GM13976 (cell line): Measurements from ENCODE around the gene SLC39A11.
"Not testable (repeated sequence)": the region's sequence is repeated elsewhere in the genome, so short reads cannot be mapped to it uniquely, and the experiment has no call there.

Source experiments
- DNase-seq: peaks from one replicate; pipeline ENCODE4 v3.0.0; 2012; ENCODE audit warnings: low spot score
- in situ Hi-C: fragments of 300-500 bp; cut with MboI; formaldehyde crosslinking; loops from one replicate; pipeline ENCODE4 v1.12.0; 2022; ENCODE audit warnings: low sequenced_read_pairs, mixed read lengths, inconsistent platforms; ENCODE audit not compliant: unreplicated experiment
- TF ChIP-seq, protein P1 (sequence below): IDR thresholded peaks from 2 replicates; pipeline ENCODE4 v1.5.1; 2012; ENCODE audit warnings: borderline replicate concordance, mild to moderate bottlenecking; ENCODE audit not compliant: insufficient read depth; ENCODE audit errors: extremely low read depth, missing control alignments, control extremely low read depth

The SLC39A11 gene

GRCh38 chr17:73005360-73005759 lies 87.1 kb downstream of the SLC39A11 start:
- no peak for DNase-seq
- TF ChIP-seq, protein P1, sequence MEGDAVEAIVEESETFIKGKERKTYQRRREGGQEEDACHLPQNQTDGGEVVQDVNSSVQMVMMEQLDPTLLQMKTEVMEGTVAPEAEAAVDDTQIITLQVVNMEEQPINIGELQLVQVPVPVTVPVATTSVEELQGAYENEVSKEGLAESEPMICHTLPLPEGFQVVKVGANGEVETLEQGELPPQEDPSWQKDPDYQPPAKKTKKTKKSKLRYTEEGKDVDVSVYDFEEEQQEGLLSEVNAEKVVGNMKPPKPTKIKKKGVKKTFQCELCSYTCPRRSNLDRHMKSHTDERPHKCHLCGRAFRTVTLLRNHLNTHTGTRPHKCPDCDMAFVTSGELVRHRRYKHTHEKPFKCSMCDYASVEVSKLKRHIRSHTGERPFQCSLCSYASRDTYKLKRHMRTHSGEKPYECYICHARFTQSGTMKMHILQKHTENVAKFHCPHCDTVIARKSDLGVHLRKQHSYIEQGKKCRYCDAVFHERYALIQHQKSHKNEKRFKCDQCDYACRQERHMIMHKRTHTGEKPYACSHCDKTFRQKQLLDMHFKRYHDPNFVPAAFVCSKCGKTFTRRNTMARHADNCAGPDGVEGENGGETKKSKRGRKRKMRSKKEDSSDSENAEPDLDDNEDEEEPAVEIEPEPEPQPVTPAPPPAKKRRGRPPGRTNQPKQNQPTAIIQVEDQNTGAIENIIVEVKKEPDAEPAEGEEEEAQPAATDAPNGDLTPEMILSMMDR, result no peak
- in situ Hi-C loops, result no loop called here

GRCh38 chr17:73003487-73003886 lies 89.0 kb downstream of the SLC39A11 start:
- in situ Hi-C loops, result no loop called here
- TF ChIP-seq, protein P1, result no peak
- DNase-seq, result no peak

GRCh38 chr17:73000832-73001231 lies 91.7 kb downstream of the SLC39A11 start:
- in situ Hi-C loops, result no loop called here
- no peak for DNase-seq
- TF ChIP-seq, protein P1, result no peak

DNA sequence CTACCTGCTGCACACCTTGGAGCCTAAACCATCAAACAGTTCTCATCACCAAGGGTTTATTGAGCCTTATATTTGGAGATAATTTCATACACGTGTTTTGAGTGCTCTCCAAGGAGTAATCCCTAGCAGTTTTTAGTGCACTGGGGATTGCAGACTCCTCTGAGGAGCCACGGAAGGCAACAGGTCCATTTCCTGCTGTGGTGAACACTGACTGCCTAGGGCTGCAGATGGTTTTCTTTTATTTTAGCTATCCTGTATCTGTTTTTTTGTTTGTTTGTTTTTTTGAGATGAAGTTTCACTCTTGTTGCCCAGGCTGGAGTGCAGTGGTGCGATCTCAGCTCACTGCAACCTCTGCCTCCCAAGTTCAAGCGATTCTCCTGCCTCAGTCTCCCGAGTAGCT lies 93.0 kb downstream of the SLC39A11 start:
- in situ Hi-C loops, result loop anchor here (25.0 kb wide), 1 partner anchor 437 kb away; no protein-coding TSS in a partner anchor
- not testable (repeated sequence) for DNase-seq

DNA sequence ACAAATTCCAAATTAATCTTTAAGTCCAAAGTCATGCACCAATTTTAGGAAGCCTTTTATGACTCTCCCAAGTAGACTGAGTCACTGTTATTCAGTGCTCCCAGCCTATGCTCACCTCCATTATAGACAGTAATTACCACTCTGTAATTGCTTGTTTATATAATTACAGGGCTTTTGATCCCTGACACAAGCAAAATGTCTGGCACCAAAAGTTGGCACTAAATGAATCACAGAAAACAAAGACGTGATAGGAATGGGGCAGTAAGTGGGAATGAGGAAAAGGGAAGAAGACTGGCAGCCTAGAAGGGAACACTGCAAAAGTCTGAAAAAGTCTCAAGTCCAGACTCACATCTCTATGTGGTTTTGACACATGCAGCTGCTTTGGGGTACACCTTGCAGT lies 94.1 kb downstream of the SLC39A11 start:
- TF ChIP-seq, protein P1, result no peak
- in situ Hi-C loops, result loop anchor here (25.0 kb wide), 1 partner anchor 436 kb away; no protein-coding TSS in a partner anchor
- DNase-seq, result no peak

DNA sequence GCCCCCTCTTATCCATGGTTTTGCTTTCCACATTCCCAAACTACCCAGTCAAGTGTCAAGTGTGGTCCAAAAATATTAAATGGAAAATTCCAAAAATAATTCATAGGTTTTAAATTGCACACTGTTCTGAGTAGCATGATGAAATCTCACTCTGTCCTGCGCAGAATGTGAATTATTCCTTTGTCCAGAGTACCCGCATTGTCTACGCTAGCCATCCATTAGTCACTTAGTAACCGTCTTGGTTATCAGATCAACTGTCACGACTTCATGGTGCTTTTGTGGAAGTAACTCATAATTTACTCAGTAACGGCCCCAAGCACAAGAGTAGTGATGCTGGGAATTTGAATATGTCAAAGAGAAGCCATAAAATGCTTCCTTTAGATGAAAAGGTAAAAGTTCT lies 94.9 kb downstream of the SLC39A11 start:
- DNase-seq, result no peak
- TF ChIP-seq, protein P1, result no peak
- in situ Hi-C loops, result loop anchor here (25.0 kb wide), 1 partner anchor 435 kb away; no protein-coding TSS in a partner anchor

- in situ Hi-C loops, result loop anchor here (25.0 kb wide), 1 partner anchor 434 kb away; no protein-coding TSS in a partner anchor
- TF ChIP-seq, protein P1, result no peak
- no peak for DNase-seq
Observed at GRCh38 chr17:72996791-72997190, 95.7 kb downstream of the SLC39A11 start.
